Naive thymus-derived CD4-positive, alpha-beta T cell (primary cell): ENCODE results near the gene ZNF18. TPM values are rescaled to one million over a fixed set of nuclear protein-coding genes. Genes with fewer than 3 reads are reported as not detected.
"Not testable (repeated sequence)": the region's sequence is repeated elsewhere in the genome, so short reads cannot be mapped to it uniquely, and the experiment has no call there.

Source experiments
- ATAC-seq: fragments of 150-1000 bp; cut with Tn5 transposase; 2 replicates; pipeline ENCODE4 v1.10.0; 2021; ENCODE audit warnings: mild to moderate bottlenecking, moderate library complexity
- CTCF ChIA-PET: fragments of 350-600 bp; sonication (Branson Sonifier 250); formaldehyde crosslinking; loops from one replicate; lab custom pipeline; 2021; ENCODE audit warnings: antibody characterized with exemption; lab: Charles Lee
- POLR2A ChIA-PET: fragments of 350-600 bp; sonication (Branson Sonifier 250); formaldehyde crosslinking; loops from one replicate; lab custom pipeline; 2021; ENCODE audit warnings: antibody characterized with exemption, inconsistent platforms; lab: Charles Lee
- DNase-seq, 9 donors: peaks; one replicate each; pipeline versions ENCODE4 v3.0.0 to v3.0.0-alpha.2; 2020 to 2022; ENCODE audit warnings: mixed read lengths in 1 of 9
- H3K27ac ChIP-seq: one replicate; pipeline ENCODE4 v1.7.0; 2013; ENCODE audit warnings: mild to moderate bottlenecking, low read depth, low read length, moderate library complexity
- H3K27me3 ChIP-seq, 2 donors: one replicate each; pipeline ENCODE4 v1.7.0; 2013; ENCODE audit warnings: low read length in 2 of 2, mild to moderate bottlenecking in 2 of 2, moderate library complexity in 2 of 2; ENCODE audit not compliant: control insufficient read depth in 2 of 2, insufficient read depth in 2 of 2
- H3K36me3 ChIP-seq, 3 experiments: 1 replicate in 2 of 3; 2 replicates in 1 of 3; pipeline ENCODE4 v1.7.0; 2013; ENCODE audit warnings: low read length in 3 of 3, mild to moderate bottlenecking in 3 of 3, moderate library complexity in 1 of 3; ENCODE audit not compliant: insufficient read depth in 3 of 3, control insufficient read depth in 2 of 3
- H3K4me1 ChIP-seq, 2 donors: one replicate each; pipeline ENCODE4 v1.7.0; 2013; ENCODE audit warnings: low read length in 2 of 2, mild to moderate bottlenecking in 2 of 2, moderate library complexity in 1 of 2; ENCODE audit not compliant: control insufficient read depth in 2 of 2, insufficient read depth in 2 of 2
- H3K4me3 ChIP-seq: 2 replicates; pipeline ENCODE4 v1.7.0; 2013; ENCODE audit warnings: mild to moderate bottlenecking, low read length
- H3K9me3 ChIP-seq, 3 experiments: 1 replicate in 2 of 3; 2 replicates in 1 of 3; pipeline ENCODE4 v1.7.0; 2013; ENCODE audit warnings: low read length in 3 of 3; ENCODE audit not compliant: control insufficient read depth in 2 of 3
- H3K27ac Mint-ChIP-seq, 9 donors: one replicate each; pipeline ENCODE4 v1.8.0; 2020 to 2022; ENCODE audit warnings: mixed read lengths in 9 of 9, mild to moderate bottlenecking in 8 of 9, moderate library complexity in 5 of 9, inconsistent platforms in 2 of 9
- H3K27me3 Mint-ChIP-seq, 5 donors: one replicate each; pipeline ENCODE4 v1.8.0; 2021 to 2022; ENCODE audit warnings: mixed read lengths in 5 of 5, mild to moderate bottlenecking in 1 of 5
- H3K36me3 Mint-ChIP-seq, 5 donors: one replicate each; pipeline ENCODE4 v1.8.0; 2020 to 2022; ENCODE audit warnings: mixed read lengths in 5 of 5, mild to moderate bottlenecking in 3 of 5, inconsistent platforms in 1 of 5
- H3K4me1 Mint-ChIP-seq, 7 donors: one replicate each; pipeline ENCODE4 v1.8.0; 2020 to 2022; ENCODE audit warnings: mixed read lengths in 7 of 7, mild to moderate bottlenecking in 3 of 7, inconsistent platforms in 1 of 7
- H3K4me3 Mint-ChIP-seq, 10 donors: one replicate each; pipeline ENCODE4 v1.8.0; 2020 to 2022; ENCODE audit warnings: mild to moderate bottlenecking in 10 of 10, mixed read lengths in 10 of 10, moderate library complexity in 6 of 10, inconsistent platforms in 2 of 10
- H3K9me3 Mint-ChIP-seq, 11 donors: one replicate each; pipeline ENCODE4 v1.8.0; 2020 to 2022; ENCODE audit warnings: mixed read lengths in 11 of 11, mild to moderate bottlenecking in 4 of 11, inconsistent platforms in 1 of 11, moderate library complexity in 1 of 11
- intact Hi-C, 2 donors: fragments of 100-400 bp; cut with micrococcal nuclease; formaldehyde crosslinking; loops; one replicate each; pipeline ENCODE4 v1.15.1; 2023
- polyA plus RNA-seq, 2 donors: library from polyadenylated mRNA; unstranded; fragments of 300-500 nt; fragmentation: Illumina TruSeq; gene quantifications; one replicate each; pipeline ENCODE4 v1.2.3, GENCODE V29; 2021
- total RNA-seq, 6 experiments: library from RNA in 5 of 6; stranded (reverse) in 5 of 6; gene quantifications; 1 replicate in 5 of 6; 2 replicates in 1 of 6; pipeline ENCODE4 v1.2.3 and lab custom pipeline; 2021 to 2026

ZNF18 gene
- total and polyA plus RNA-seq, 7 experiments from 2014 or later: 7.3 to 15.3 (median 11.3) TPM

- no peak for ATAC-seq
- Mint-ChIP-seq H3K4me3 (no peak overlapping the region), H3K36me3 (peaks cover 30 to 78% (median 62%) of the 10 kb centered on the region in 5 donors), H3K9me3 (peaks cover 0 to under 1% (median 0%) of the 10 kb centered on the region in 11 donors), H3K27ac (no peak overlapping the region), H3K4me1 (peaks cover 0 to 10% (median 0%) of the 10 kb centered on the region in 7 donors), H3K27me3 (no peaks in the 10 kb centered on the region)
- ChIA-PET CTCF (no interaction called here), POLR2A (no interaction called here)
- H3K36me3 ChIP-seq: peaks cover 8 to 61% (median 13%) of the 10 kb centered on the region in 3 experiments
- H3K9me3 ChIP-seq: no peaks in the 10 kb centered on the region
- no peak overlapping the region for H3K27ac ChIP-seq
- no peaks in the 10 kb centered on the region for H3K4me1 ChIP-seq
- intact Hi-C loops: no loop called here
- no peaks in the 10 kb centered on the region for H3K27me3 ChIP-seq
- DNase-seq: no peak
- no peak overlapping the region for H3K4me3 ChIP-seq
Observed at GRCh38 chr17:11981862-11982261, 15.4 kb downstream of the ZNF18 start.

GRCh38 chr17:11980813-11981212 lies 16.5 kb downstream of the ZNF18 start:
- intact Hi-C loops: no loop called here
- Mint-ChIP-seq H3K4me3 (no peak overlapping the region), H3K36me3 (peaks cover 33 to 80% (median 71%) of the 10 kb centered on the region in 5 donors), H3K4me1 (peaks cover 0 to 12% (median 0%) of the 10 kb centered on the region in 7 donors), H3K27me3 (no peaks in the 10 kb centered on the region), H3K27ac (no peak overlapping the region), H3K9me3 (peaks cover 0 to 4% (median 0%) of the 10 kb centered on the region in 11 donors)
- Histone ChIP-seq H3K27me3 (no peaks in the 10 kb centered on the region), H3K36me3 (peaks cover 8 to 53% (median 13%) of the 10 kb centered on the region in 3 experiments), H3K9me3 (no peaks in the 10 kb centered on the region), H3K27ac (no peak overlapping the region), H3K4me1 (no peaks in the 10 kb centered on the region), H3K4me3 (no peak overlapping the region)
- ChIA-PET POLR2A (no interaction called here), CTCF (no interaction called here)
- ATAC-seq (no peak), DNase-seq (no peak)

GRCh38 chr17:11979795-11980194 lies 17.5 kb downstream of the ZNF18 start:
- H3K4me3 Mint-ChIP-seq: no peak overlapping the region
- H3K27me3 Mint-ChIP-seq: no peaks in the 10 kb centered on the region
- DNase-seq (no peak), ATAC-seq (no peak)
- peaks cover 8 to 49% (median 13%) of the 10 kb centered on the region in 3 experiments for H3K36me3 ChIP-seq
- H3K27me3 ChIP-seq: no peaks in the 10 kb centered on the region
- peaks cover 39 to 87% (median 79%) of the 10 kb centered on the region in 5 donors for H3K36me3 Mint-ChIP-seq
- CTCF ChIA-PET: no interaction called here
- H3K27ac Mint-ChIP-seq: no peak overlapping the region
- H3K4me1 ChIP-seq: no peaks in the 10 kb centered on the region
- H3K4me3 ChIP-seq: no peak overlapping the region
- no peaks in the 10 kb centered on the region for H3K9me3 ChIP-seq
- H3K4me1 Mint-ChIP-seq: peaks cover 0 to 12% (median 0%) of the 10 kb centered on the region in 7 donors
- intact Hi-C loops: no loop called here
- POLR2A ChIA-PET: no interaction called here
- H3K27ac ChIP-seq: no peak overlapping the region
- peaks cover 0 to 6% (median 4%) of the 10 kb centered on the region in 11 donors for H3K9me3 Mint-ChIP-seq

GRCh38 chr17:11972741-11973140 lies 24.5 kb downstream of the ZNF18 start:
- CTCF ChIA-PET, POLR2A ChIA-PET, DNase-seq, H3K27ac ChIP-seq, H3K4me3 Mint-ChIP-seq, H3K4me1 ChIP-seq, H3K9me3 ChIP-seq, H3K4me3 ChIP-seq, intact Hi-C loops, H3K27me3 ChIP-seq, H3K36me3 ChIP-seq, H3K27ac Mint-ChIP-seq, H3K27me3 Mint-ChIP-seq, ATAC-seq: not testable (repeated sequence)
- H3K36me3 Mint-ChIP-seq: peaks cover 29 to 77% (median 69%) of the 10 kb centered on the region in 5 donors
- peaks cover 0 to 15% (median 0%) of the 10 kb centered on the region in 7 donors for H3K4me1 Mint-ChIP-seq
- peaks cover 5 to 48% (median 21%) of the 10 kb centered on the region in 11 donors for H3K9me3 Mint-ChIP-seq

GRCh38 chr17:11969565-11969964 lies 27.7 kb downstream of the ZNF18 start:
- H3K4me1 ChIP-seq: no peaks in the 10 kb centered on the region
- ATAC-seq (no peak), DNase-seq (no peak)
- Mint-ChIP-seq H3K36me3 (peaks cover 16 to 73% (median 69%) of the 10 kb centered on the region in 5 donors), H3K9me3 (peaks cover 18 to 71% (median 36%) of the 10 kb centered on the region in 11 donors), H3K4me1 (peaks cover 0 to 7% (median 0%) of the 10 kb centered on the region in 7 donors), H3K27me3 (no peaks in the 10 kb centered on the region), H3K4me3 (no peak overlapping the region), H3K27ac (no peak overlapping the region)
- peaks cover 0 to 23% (median 0%) of the 10 kb centered on the region in 3 experiments for H3K9me3 ChIP-seq
- POLR2A ChIA-PET: no interaction called here
- no peak overlapping the region for H3K27ac ChIP-seq
- intact Hi-C loops: no loop called here
- H3K27me3 ChIP-seq: no peaks in the 10 kb centered on the region
- CTCF ChIA-PET: no interaction called here
- H3K36me3 ChIP-seq: peaks cover 0 to 2% (median 0%) of the 10 kb centered on the region in 3 experiments
- H3K4me3 ChIP-seq: no peak overlapping the region

- ChIA-PET POLR2A (no interaction called here), CTCF (no interaction called here)
- H3K27ac Mint-ChIP-seq: no peak overlapping the region
- peaks cover 3 to 75% (median 27%) of the 10 kb centered on the region in 11 donors for H3K9me3 Mint-ChIP-seq
- H3K27ac ChIP-seq: no peak overlapping the region
- H3K27me3 ChIP-seq: no peaks in the 10 kb centered on the region
- H3K9me3 ChIP-seq: peaks cover 0 to 8% (median 5%) of the 10 kb centered on the region in 3 experiments
- DNase-seq: no peak
- H3K4me3 ChIP-seq: no peak overlapping the region
- no peak overlapping the region for H3K4me3 Mint-ChIP-seq
- no peaks in the 10 kb centered on the region for H3K4me1 Mint-ChIP-seq
- H3K27me3 Mint-ChIP-seq: no peaks in the 10 kb centered on the region
- no peaks in the 10 kb centered on the region for H3K4me1 ChIP-seq
- peaks cover 0 to 66% (median 55%) of the 10 kb centered on the region in 5 donors for H3K36me3 Mint-ChIP-seq
- intact Hi-C loops: no loop called here
- ATAC-seq: no peak
- peaks cover 0 to 6% (median 0%) of the 10 kb centered on the region in 3 experiments for H3K36me3 ChIP-seq
Observed at GRCh38 chr17:11954936-11955335, 42.3 kb downstream of the ZNF18 start.

GRCh38 chr17:11953924-11954323 lies 43.4 kb downstream of the ZNF18 start:
- H3K27me3 ChIP-seq: no peaks in the 10 kb centered on the region
- Mint-ChIP-seq H3K36me3 (peaks cover 0 to 62% (median 50%) of the 10 kb centered on the region in 5 donors), H3K4me3 (no peak overlapping the region), H3K27ac (no peak overlapping the region), H3K27me3 (no peaks in the 10 kb centered on the region), H3K4me1 (no peaks in the 10 kb centered on the region), H3K9me3 (peaks cover 3 to 68% (median 27%) of the 10 kb centered on the region in 11 donors)
- ChIA-PET POLR2A (no interaction called here), CTCF (interaction anchor here (0.7 kb wide), 2 partner anchors 17 to 977 kb away, joined by 4 to 5 read pairs; no protein-coding TSS in a partner anchor)
- peaks cover 0 to 8% (median 5%) of the 10 kb centered on the region in 3 experiments for H3K9me3 ChIP-seq
- H3K36me3 ChIP-seq: peaks cover 0 to 6% (median 0%) of the 10 kb centered on the region in 3 experiments
- DNase-seq (no peak), ATAC-seq (no peak)
- intact Hi-C loops: no loop called here
- H3K4me3 ChIP-seq: no peak overlapping the region
- H3K27ac ChIP-seq: no peak overlapping the region
- H3K4me1 ChIP-seq: no peaks in the 10 kb centered on the region
